ENCODE results near the gene FAM83E.

FAM83E gene

GRCh38 chr19:48614436-48615230 lies at the start of gene FAM83E:
Gene FAM83E (minus strand): TSS chr19:48615076. CDS start chr19:48613372, 1,704 bp downstream.
- no peak for TF ChIP-seq CTCF (IDR thresholded peaks at IDR 0.05; ENCODE audit: low read depth, low read length, missing control alignments)
- DNase-seq (ENCODE audit: extremely low read depth, low read depth): no peak
- H3K4me3 ChIP-seq (replicated peaks; ENCODE audit: low read depth, low read length): peak within 1 kb of the TSS; percentile 90; the same call in 1 of the 2 replicates

GRCh38 chr19:48664476-48664875 lies 49.6 kb upstream of the FAM83E start:
- no peak for DNase-seq (ENCODE audit: extremely low read depth, low read depth)
- no peak for TF ChIP-seq CTCF (IDR thresholded peaks at IDR 0.05; ENCODE audit: low read depth, low read length, missing control alignments)
- no peak overlapping the region for H3K4me3 ChIP-seq (replicated peaks; ENCODE audit: low read depth, low read length)

- DNase-seq (ENCODE audit: extremely low read depth, low read depth): no peak
- no peak overlapping the region for H3K4me3 ChIP-seq (replicated peaks; ENCODE audit: low read depth, low read length)
- TF ChIP-seq CTCF (IDR thresholded peaks at IDR 0.05; ENCODE audit: low read depth, low read length, missing control alignments): no peak
These were observed 48.8 kb upstream of the FAM83E start for GRCh38 chr19:48663667-48664066.

- no peak for DNase-seq (ENCODE audit: extremely low read depth, low read depth)
- H3K4me3 ChIP-seq (replicated peaks; ENCODE audit: low read depth, low read length): no peak overlapping the region
- TF ChIP-seq CTCF (IDR thresholded peaks at IDR 0.05; ENCODE audit: low read depth, low read length, missing control alignments): no peak
These were observed 46.8 kb upstream of the FAM83E start for GRCh38 chr19:48661711-48662090.

GRCh38 chr19:48660852-48661710 lies 46.2 kb upstream of the FAM83E start:
- TF ChIP-seq CTCF (IDR thresholded peaks at IDR 0.05; ENCODE audit: low read depth, low read length, missing control alignments): no peak
- no peak overlapping the region for H3K4me3 ChIP-seq (replicated peaks; ENCODE audit: low read depth, low read length)
- DNase-seq (ENCODE audit: extremely low read depth, low read depth): peak; percentile 82

- no peak for TF ChIP-seq CTCF (IDR thresholded peaks at IDR 0.05; ENCODE audit: low read depth, low read length, missing control alignments)
- DNase-seq (ENCODE audit: extremely low read depth, low read depth): no peak
- no peak overlapping the region for H3K4me3 ChIP-seq (replicated peaks; ENCODE audit: low read depth, low read length)
These were observed 44.9 kb upstream of the FAM83E start for GRCh38 chr19:48659768-48660167.

Data from HFF-Myc (cell line).